GM18870 (cell line): ENCODE data around the gene IQGAP2.

ENCODE experiments used
- ATAC-seq: cut with Tn5 transposase; IDR thresholded peaks from one replicate; pipeline ENCODE4 v1.9.1; 2021; ENCODE audit warnings: moderate library complexity; ENCODE audit not compliant: unreplicated experiment

Gene IQGAP2

GRCh38 chr5:76634661-76635060 lies 231.6 kb downstream of the IQGAP2 start:
- ATAC-seq: no peak

DNA sequence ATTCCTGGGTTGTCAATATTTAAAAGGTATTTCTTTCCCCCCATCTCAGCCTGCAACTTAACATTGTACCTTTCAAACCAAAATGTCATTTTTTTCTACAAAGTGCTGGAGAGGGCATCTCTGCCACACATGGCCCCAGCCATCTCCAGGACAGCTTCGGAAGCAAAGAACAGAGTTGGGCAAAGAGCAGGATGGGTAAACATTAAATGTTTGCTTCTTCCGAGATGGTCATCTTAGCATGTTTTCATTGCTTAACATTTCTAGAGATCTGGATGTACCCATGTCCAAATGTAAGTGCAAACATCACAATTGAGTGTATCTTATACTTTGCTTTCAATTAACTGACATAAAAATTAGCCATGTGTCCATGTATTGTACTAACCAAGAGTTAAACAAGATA lies 234.4 kb downstream of the IQGAP2 start:
- no peak for ATAC-seq

GRCh38 chr5:76638479-76638878 lies 235.4 kb downstream of the IQGAP2 start:
- no peak for ATAC-seq

DNA sequence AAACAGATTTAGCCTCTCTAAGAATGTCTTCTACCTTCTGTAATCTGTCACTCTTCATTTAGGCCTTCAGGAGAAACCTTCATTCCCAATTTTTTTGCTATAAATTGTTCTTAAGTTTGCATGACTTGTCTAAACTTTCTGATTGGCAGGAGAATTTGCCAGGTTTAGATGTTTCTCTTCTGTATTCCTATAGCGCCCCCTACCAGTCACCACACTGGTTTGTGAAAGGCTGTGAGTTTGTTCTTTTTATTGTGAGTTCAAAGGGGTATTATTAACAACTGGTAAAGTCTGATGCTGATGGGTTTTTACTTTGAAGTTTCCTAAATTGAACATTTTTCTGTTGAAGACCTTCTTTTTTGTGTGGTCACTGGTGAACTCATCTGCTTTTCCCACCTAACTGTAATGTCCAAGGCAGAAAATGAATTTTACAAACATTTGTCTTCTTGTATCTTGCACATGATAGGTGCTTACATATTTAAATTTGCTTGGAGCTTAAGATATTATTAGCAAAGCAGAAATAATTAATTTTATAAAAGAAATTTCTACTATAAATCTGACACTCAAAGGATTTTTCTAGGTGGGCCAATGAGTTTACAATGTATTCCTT lies 238.5 kb downstream of the IQGAP2 start:
- ATAC-seq: no peak

DNA sequence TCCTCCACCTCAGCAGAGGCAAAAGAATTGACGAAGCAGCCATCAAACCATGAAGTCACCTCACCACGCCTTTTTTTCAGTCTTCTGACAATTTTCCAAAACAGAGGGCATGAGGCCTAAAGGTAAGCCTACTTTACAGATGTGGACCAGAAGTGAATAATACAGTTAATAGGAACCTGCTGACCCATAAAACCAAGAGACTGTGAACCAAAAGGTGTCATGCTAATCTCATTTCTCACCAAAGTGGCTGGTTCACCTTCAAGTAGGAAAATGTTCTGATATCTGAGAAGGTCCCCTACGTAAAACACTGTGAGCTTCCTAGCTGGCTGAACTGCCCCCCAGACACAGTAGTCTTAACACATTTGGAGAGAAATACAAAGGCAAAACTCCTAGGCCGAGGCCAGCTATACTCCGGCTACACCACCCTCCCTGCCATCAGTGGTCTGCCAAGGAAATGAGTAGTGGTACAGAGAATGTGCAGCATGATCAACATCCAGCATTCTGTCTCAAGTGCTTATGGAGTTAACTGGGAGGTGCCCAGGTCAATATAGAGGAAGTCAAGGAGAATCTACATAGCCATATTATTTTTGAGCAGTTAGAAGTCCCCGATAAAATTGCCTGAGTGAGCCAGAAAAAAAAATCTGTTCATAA lies 239.4 kb downstream of the IQGAP2 start:
- ATAC-seq: no peak

DNA sequence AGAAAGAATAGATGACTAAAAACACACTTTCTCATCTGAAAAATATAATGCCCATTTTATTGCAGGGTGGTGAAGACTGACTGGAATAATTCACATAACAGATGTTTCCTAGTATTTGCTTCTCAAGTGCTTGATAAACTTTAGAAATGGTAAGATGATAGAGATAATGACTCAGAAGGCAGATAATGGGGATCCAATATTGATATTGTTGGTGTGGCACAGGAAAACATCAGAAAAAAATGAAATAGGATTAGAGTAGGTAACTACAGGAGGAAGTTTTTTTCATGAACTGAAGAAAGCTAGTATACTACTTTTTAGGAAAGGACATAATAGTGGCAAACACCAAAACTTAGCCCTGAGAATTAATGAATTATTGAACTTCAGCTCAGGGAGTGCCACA lies 240.3 kb downstream of the IQGAP2 start:
- no peak for ATAC-seq

- ATAC-seq: no peak
Observed at GRCh38 chr5:76649140-76649539, 246.1 kb downstream of the IQGAP2 start.

- no peak for ATAC-seq
Observed at GRCh38 chr5:76652809-76653414, 249.8 kb downstream of the IQGAP2 start.

- no peak for ATAC-seq
Observed at GRCh38 chr5:76657091-76657490, 254.0 kb downstream of the IQGAP2 start.

DNA sequence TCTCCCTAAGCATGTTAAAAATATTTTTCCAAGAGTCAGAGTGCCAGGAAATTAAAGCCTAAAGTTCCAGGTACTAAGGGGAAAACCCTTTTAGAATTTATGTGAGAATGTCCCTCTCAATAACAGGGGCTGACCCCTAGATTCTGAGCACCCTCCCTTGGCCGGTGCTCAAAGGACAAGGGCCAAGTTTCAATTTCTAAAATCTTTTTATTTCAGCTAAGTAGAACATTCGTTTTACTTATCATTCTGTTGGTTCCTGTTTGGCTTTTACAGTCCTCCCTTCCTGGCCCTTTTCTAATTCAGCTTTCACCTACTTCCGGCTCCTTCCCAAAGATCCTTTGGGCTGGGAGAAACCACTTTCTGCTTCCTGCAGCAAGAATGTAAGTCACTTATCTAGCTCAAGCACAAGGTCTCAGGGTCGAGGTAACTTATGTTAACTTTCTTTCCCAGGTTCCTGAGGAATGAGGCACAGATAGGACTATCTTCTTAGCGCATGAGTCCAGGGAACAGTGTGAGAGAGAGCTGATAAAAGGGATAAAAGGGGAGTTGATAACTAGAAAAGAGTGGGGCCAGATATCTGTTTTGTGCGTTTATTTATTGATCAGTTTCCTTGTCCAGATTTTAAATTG lies 254.7 kb downstream of the IQGAP2 start:
- no peak for ATAC-seq

DNA sequence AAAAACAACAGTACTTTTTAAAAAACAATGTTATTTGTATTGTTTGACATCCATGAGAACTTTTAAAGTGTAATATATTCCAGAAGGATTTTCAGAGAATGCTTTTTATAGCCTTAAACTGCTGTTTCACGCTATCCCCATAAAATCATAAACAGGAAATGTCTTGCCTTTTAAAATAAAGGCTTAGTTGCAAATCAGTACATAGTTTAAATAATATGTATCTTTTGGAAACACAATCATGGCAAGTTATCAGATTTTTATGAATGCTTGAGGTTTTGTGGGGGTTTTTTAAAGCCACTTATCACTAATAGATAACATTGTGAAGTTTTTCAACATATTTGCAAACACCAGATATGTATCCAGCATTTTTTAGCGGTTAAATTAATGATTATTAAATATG lies 257.3 kb downstream of the IQGAP2 start:
- ATAC-seq: no peak

DNA sequence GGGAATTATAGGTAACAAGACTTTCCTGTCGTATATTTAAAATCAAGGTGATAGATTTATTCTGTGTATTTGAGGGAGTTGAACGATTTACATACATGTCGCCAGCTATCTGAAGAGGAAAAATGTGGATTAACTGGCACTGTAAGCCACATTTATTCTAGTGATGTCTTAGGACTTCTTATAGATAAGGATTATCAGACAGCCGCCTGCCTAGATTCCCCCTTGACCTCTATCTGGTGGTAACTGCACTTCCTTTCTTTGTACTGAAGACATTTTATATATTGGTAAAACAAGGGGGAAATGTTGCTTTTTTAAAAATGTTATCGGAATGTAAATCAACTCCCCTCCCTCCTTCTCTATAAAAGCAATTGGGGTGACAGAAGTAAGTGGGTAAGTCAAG lies 259.4 kb downstream of the IQGAP2 start:
- no peak for ATAC-seq

DNA sequence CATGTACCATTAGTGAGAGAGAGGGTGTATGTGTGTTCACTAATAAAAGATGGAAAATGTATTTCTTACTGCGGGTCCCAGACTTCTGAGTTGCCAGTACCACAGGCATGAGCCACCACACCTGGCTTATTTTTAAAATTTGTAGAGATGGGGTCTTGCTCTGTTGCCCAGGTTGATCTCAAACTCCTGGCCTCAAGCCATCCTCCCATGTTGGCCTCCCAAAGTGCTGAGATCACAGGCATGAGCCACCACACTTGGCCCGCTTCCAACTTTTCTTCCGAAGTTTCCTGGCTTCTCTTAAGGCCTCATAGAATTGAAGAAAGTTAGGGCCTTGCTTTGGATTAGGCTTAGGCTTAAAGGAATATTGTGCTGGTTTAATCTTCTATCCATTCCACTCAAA lies 260.5 kb downstream of the IQGAP2 start:
- ATAC-seq: no peak

GRCh38 chr5:76664079-76664478 lies 261.0 kb downstream of the IQGAP2 start:
- ATAC-seq: no peak

GRCh38 chr5:76667495-76667894 lies 264.4 kb downstream of the IQGAP2 start:
- no peak for ATAC-seq

GRCh38 chr5:76669245-76669644 lies 266.2 kb downstream of the IQGAP2 start:
- ATAC-seq: no peak

DNA sequence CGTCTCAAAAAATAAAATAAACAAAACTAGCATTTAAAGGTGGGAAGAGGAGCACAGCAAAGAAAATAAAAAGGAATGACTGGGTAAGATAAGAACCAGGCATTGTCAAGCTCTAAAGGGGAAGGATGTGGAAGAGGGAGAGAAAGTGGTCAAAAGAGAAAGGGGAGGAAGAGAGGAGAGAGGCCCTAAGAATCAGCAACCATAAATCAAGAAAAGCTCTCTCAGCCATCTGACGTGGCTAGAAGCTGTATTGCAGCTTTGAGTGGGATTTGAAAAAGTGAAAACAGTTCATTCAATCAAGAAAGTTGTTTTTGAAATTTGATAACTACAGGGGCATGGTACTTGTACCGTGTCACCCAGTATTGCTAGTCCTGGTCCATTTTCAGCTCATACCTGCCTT lies 267.4 kb downstream of the IQGAP2 start:
- ATAC-seq: no peak

- no peak for ATAC-seq
Observed at GRCh38 chr5:76672242-76672641, 269.2 kb downstream of the IQGAP2 start.

- no peak for ATAC-seq
Observed at GRCh38 chr5:76673125-76673524, 270.0 kb downstream of the IQGAP2 start.

DNA sequence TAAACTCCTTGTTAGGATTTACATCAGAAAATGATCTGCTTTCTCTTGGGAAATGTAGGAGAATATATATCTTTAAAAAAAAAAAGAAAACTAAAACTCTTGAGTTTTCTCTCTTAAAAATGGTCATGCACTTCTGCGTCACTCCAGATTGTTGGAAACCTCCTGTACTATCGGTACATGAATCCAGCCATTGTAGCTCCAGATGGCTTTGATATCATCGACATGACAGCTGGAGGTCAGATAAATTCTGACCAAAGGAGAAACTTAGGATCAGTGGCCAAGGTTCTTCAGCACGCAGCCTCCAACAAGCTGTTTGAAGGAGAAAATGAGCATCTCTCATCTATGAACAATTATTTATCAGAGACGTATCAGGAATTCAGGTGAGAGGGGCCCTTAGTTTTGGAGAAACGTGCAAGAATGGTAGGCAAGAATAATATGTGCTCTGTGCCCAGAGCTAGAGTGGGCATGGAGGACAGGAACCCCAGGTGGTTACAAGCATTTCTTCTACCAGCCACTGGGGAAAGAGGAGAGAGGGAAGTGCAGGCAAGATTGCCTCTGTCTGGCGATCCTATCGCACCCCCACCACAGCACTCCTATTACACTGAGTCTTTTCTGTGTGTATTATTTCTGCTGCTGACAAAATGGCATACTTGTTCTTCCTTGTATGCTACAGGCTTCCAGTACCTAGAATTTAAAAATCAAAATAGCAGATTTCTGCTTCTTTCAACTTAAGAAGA lies 271.4 kb downstream of the IQGAP2 start:
- ATAC-seq: no peak

DNA sequence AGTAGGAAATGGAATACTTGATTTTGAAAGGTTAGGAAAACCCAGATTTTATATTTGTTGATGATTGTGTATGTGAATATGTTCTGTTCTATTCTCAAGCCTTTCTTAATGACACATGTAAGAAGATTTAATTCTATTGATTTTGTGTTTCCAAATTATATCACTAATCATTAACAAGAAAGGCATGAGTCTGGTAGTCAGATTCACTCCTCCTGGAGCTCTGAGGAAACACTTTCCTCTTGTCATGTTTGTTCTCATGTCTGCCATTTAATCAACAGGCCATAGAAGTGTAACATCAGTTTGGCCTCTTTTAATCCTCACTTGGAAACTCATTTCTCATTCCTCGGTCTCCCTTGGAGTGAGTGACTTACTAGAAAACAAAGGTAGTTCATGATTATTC lies 272.3 kb downstream of the IQGAP2 start:
- ATAC-seq: no peak
